ENCODE results near the gene CYP4A22.

The CYP4A22 gene

GRCh38 chr1:47183308-47184089, 46.3 kb downstream of the CYP4A22 start:
- Histone ChIP-seq H3K4me1 (ENCODE audit: insufficient read depth, low read length) (peaks cover 5% of the 10 kb centered on the region), H3K4me3 (ENCODE audit: low read length) (no peak overlapping the region), H3K9me3 (ENCODE audit: low read length) (no peaks in the 10 kb centered on the region), H3K27me3 (ENCODE audit: insufficient read depth, low read length) (peaks cover 20% of the 10 kb centered on the region), H2AFZ (ENCODE audit: low read depth, low read length) (no peak overlapping the region), H3K36me3 (ENCODE audit: insufficient read depth, low read length) (no peaks in the 10 kb centered on the region)

- peaks cover 20% of the 10 kb centered on the region for H3K27me3 ChIP-seq (ENCODE audit: insufficient read depth, low read length)
- H3K36me3 ChIP-seq (ENCODE audit: insufficient read depth, low read length), result no peaks in the 10 kb centered on the region
- H3K4me1 ChIP-seq (ENCODE audit: insufficient read depth, low read length), result peaks cover 4% of the 10 kb centered on the region
- H3K9me3 ChIP-seq (ENCODE audit: low read length), result no peaks in the 10 kb centered on the region
- H2AFZ ChIP-seq (ENCODE audit: low read depth, low read length), result no peak overlapping the region
- H3K4me3 ChIP-seq (ENCODE audit: low read length), result no peak overlapping the region
Measured at GRCh38 chr1:47184090-47184821, 47.0 kb downstream of the CYP4A22 start.

GRCh38 chr1:47184822-47185677, 47.8 kb downstream of the CYP4A22 start:
- no peaks in the 10 kb centered on the region for H3K4me1 ChIP-seq (ENCODE audit: insufficient read depth, low read length)

GRCh38 chr1:47186267-47187185, 49.3 kb downstream of the CYP4A22 start:
- H3K27me3 ChIP-seq (ENCODE audit: insufficient read depth, low read length), result peaks cover 16% of the 10 kb centered on the region
- no peak overlapping the region for H3K4me3 ChIP-seq (ENCODE audit: low read length)
- H3K9me3 ChIP-seq (ENCODE audit: low read length), result no peaks in the 10 kb centered on the region
- H2AFZ ChIP-seq (ENCODE audit: low read depth, low read length), result no peak overlapping the region
- H3K4me1 ChIP-seq (ENCODE audit: insufficient read depth, low read length), result no peaks in the 10 kb centered on the region
- no peaks in the 10 kb centered on the region for H3K36me3 ChIP-seq (ENCODE audit: insufficient read depth, low read length)

More at GRCh38 chr1:47184822-47185677, 47.8 kb downstream of the CYP4A22 start:
- Histone ChIP-seq H3K9me3 (ENCODE audit: low read length) (no peaks in the 10 kb centered on the region), H2AFZ (ENCODE audit: low read depth, low read length) (no peak overlapping the region), H3K4me3 (ENCODE audit: low read length) (no peak overlapping the region), H3K36me3 (ENCODE audit: insufficient read depth, low read length) (no peaks in the 10 kb centered on the region), H3K27me3 (ENCODE audit: insufficient read depth, low read length) (peaks cover 22% of the 10 kb centered on the region)

GRCh38 chr1:47187231-47187925, 50.1 kb downstream of the CYP4A22 start:
- no peaks in the 10 kb centered on the region for H3K9me3 ChIP-seq (ENCODE audit: low read length)
- no peak overlapping the region for H2AFZ ChIP-seq (ENCODE audit: low read depth, low read length)
- H3K4me3 ChIP-seq (ENCODE audit: low read length), result no peak overlapping the region
- no peaks in the 10 kb centered on the region for H3K36me3 ChIP-seq (ENCODE audit: insufficient read depth, low read length)
- no peaks in the 10 kb centered on the region for H3K4me1 ChIP-seq (ENCODE audit: insufficient read depth, low read length)
- H3K27me3 ChIP-seq (ENCODE audit: insufficient read depth, low read length), result peaks cover 10% of the 10 kb centered on the region

GRCh38 chr1:47187926-47188250, 50.6 kb downstream of the CYP4A22 start:
- H3K9me3 ChIP-seq (ENCODE audit: low read length), result no peaks in the 10 kb centered on the region
- peaks cover 2% of the 10 kb centered on the region for H3K4me1 ChIP-seq (ENCODE audit: insufficient read depth, low read length)
- no peak overlapping the region for H3K4me3 ChIP-seq (ENCODE audit: low read length)
- no peak overlapping the region for H2AFZ ChIP-seq (ENCODE audit: low read depth, low read length)
- H3K27me3 ChIP-seq (ENCODE audit: insufficient read depth, low read length), result peaks cover 10% of the 10 kb centered on the region
- no peaks in the 10 kb centered on the region for H3K36me3 ChIP-seq (ENCODE audit: insufficient read depth, low read length)

GRCh38 chr1:47188791-47189785, 51.8 kb downstream of the CYP4A22 start:
- no peaks in the 10 kb centered on the region for H3K9me3 ChIP-seq (ENCODE audit: low read length)
- no peak overlapping the region for H2AFZ ChIP-seq (ENCODE audit: low read depth, low read length)
- peaks cover 5% of the 10 kb centered on the region for H3K4me1 ChIP-seq (ENCODE audit: insufficient read depth, low read length)
- H3K36me3 ChIP-seq (ENCODE audit: insufficient read depth, low read length), result no peaks in the 10 kb centered on the region
- no peak overlapping the region for H3K4me3 ChIP-seq (ENCODE audit: low read length)
- H3K27me3 ChIP-seq (ENCODE audit: insufficient read depth, low read length), result peaks cover 10% of the 10 kb centered on the region

- peaks cover 10% of the 10 kb centered on the region for H3K27me3 ChIP-seq (ENCODE audit: insufficient read depth, low read length)
- H3K4me3 ChIP-seq (ENCODE audit: low read length), result no peak within 1 kb of the TSS
- no peaks in the 10 kb centered on the region for H3K36me3 ChIP-seq (ENCODE audit: insufficient read depth, low read length)
- H3K4me1 ChIP-seq (ENCODE audit: insufficient read depth, low read length), result peaks cover 5% of the 10 kb centered on the region
- no peak within 1 kb of the TSS for H2AFZ ChIP-seq (ENCODE audit: low read depth, low read length)
- no peaks in the 10 kb centered on the region for H3K9me3 ChIP-seq (ENCODE audit: low read length)
Measured at GRCh38 chr1:47189844-47190508, 52.7 kb downstream of the CYP4A22 start, which contains the start of gene PDZK1IP1. Gene PDZK1IP1 (minus strand): TSS chr1:47190036. CDS start chr1:47189932, 104 bp downstream.

GRCh38 chr1:47190509-47190855, 53.2 kb downstream of the CYP4A22 start:
- Histone ChIP-seq H3K36me3 (ENCODE audit: insufficient read depth, low read length) (no peaks in the 10 kb centered on the region), H3K4me1 (ENCODE audit: insufficient read depth, low read length) (peaks cover 5% of the 10 kb centered on the region), H3K9me3 (ENCODE audit: low read length) (no peaks in the 10 kb centered on the region), H3K27me3 (ENCODE audit: insufficient read depth, low read length) (peaks cover 10% of the 10 kb centered on the region), H3K4me3 (ENCODE audit: low read length) (no peak overlapping the region), H2AFZ (ENCODE audit: low read depth, low read length) (no peak overlapping the region)

GRCh38 chr1:47190857-47191256, 53.6 kb downstream of the CYP4A22 start:
- Histone ChIP-seq H2AFZ (ENCODE audit: low read depth, low read length) (no peak overlapping the region), H3K9me3 (ENCODE audit: low read length) (no peaks in the 10 kb centered on the region), H3K36me3 (ENCODE audit: insufficient read depth, low read length) (no peaks in the 10 kb centered on the region), H3K4me1 (ENCODE audit: insufficient read depth, low read length) (peaks cover 5% of the 10 kb centered on the region), H3K27me3 (ENCODE audit: insufficient read depth, low read length) (peaks cover 10% of the 10 kb centered on the region), H3K4me3 (ENCODE audit: low read length) (no peak overlapping the region)

All from neuron (in vitro differentiated cells).